GM19438 (cell line): ENCODE measurements around the gene SQSTM1.

ENCODE experiments used
- ATAC-seq: cut with Tn5 transposase; IDR thresholded peaks from one replicate; pipeline ENCODE4 v1.9.1; 2021; ENCODE audit warnings: low read depth; ENCODE audit not compliant: unreplicated experiment

Gene SQSTM1

DNA sequence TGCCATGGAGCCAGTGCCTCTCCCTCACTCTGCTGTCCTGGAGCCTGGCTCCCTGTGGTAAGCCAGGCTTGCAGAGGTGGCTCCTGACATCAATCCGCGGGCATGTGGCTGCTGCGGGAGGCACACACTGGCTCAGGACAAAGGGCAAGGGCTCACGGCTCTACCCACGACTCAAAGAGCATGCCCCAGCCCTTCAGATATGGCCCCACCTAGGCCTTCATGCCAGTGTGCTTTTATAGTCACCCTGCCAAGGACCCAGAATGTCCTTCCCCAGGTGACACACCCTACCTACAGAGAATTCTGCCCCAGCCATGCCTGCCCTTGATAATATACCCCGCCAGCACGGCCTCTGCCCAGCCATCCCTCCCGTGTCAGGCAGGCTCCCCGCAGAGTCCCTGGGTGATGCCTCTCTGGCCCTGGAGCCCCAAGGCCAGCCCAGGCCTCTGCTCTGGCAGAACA lies 15.6 kb upstream of the SQSTM1 start:
- no peak for ATAC-seq

- peak; percentile 29 for ATAC-seq
These were observed 15.0 kb upstream of the SQSTM1 start for GRCh38 chr5:179805529-179806249.

- peak; percentile 63 for ATAC-seq
These were observed 14.3 kb upstream of the SQSTM1 start, which contains the start of gene MGAT4B for GRCh38 chr5:179806250-179807048. Gene MGAT4B (minus strand): TSS chr5:179806866. CDS start chr5:179806583, 283 bp downstream.

- no peak for ATAC-seq
These were observed 8.4 kb upstream of the SQSTM1 start for GRCh38 chr5:179812135-179812825.

GRCh38 chr5:179812997-179813607 lies 7.6 kb upstream of the SQSTM1 start:
- no peak for ATAC-seq

- no peak for ATAC-seq
These were observed 6.6 kb upstream of the SQSTM1 start for GRCh38 chr5:179814090-179814489.

DNA sequence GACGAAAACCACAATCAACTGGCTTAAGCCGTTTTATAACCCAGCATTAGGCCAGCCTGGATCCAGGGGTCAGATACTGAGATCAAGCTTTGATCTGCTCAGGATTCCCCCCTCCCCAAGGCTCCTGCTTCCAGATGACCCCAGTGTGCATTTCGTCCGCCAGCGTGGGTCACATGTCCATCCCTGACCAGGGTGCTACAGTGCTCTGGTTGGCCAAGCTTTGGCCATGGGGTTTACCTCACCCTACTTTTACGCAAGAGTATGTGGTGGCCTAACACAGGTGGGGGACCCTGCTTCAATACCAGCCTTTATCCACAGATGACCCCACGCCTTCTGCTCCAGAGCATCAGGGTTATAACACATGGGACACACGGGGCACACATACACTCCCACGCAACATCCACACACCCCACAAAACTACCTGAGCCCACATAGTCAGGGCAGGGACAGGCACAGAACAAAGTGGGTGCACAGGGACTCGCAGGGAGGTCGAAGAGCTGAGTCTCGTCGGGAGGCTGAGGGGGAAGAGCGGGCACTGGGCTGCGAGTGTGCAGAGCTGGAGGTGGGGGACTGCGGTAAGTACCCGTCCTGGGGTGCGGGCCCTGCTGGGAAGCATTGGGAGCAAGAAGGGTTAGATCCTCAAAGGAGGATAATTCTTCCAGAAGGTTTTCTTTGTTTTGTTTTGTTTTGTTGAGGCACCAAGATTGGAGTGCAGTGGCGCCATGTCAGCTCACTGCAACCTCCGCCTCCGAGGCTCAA lies 5.0 kb upstream of the SQSTM1 start:
- no peak for ATAC-seq

- no peak for ATAC-seq
These were observed 4.3 kb upstream of the SQSTM1 start for GRCh38 chr5:179816401-179816795.

GRCh38 chr5:179816796-179817469 lies 3.8 kb upstream of the SQSTM1 start:
- ATAC-seq: no peak

- ATAC-seq: no peak
These were observed 3.2 kb upstream of the SQSTM1 start for GRCh38 chr5:179817470-179817840.

- ATAC-seq: no peak
These were observed 2.6 kb upstream of the SQSTM1 start for GRCh38 chr5:179817890-179818745.

DNA sequence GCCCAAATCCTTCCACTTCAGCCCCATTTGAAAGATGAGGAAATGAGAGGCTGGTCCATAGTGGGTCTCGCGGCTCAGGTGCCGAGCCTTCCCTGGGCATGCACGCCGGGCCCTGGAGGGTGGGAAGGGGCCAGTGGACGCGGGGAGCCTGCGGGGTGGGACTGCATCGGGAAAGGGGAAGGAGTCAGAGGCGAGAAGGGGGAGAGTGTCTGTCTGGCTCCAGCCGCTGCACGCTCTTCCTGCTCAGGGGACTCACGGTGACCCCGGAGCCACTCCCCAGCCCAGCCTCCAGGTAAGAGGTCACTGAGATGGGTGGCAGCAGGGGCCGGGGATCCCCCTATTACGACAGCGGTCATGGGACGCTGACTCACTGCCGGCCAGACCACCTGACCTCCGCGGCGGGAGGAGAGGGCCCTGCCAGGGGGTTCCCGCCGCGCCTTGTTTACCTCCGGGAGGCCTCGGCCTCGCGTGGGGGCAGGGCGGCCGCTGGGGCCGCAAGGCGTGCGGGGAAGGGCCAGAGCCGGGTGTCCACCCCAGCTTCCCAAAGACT lies 1.9 kb upstream of the SQSTM1 start:
- peak; percentile 52 for ATAC-seq

GRCh38 chr5:179819296-179820126 lies 1.2 kb upstream of the SQSTM1 start:
- ATAC-seq: peak; percentile 10

DNA sequence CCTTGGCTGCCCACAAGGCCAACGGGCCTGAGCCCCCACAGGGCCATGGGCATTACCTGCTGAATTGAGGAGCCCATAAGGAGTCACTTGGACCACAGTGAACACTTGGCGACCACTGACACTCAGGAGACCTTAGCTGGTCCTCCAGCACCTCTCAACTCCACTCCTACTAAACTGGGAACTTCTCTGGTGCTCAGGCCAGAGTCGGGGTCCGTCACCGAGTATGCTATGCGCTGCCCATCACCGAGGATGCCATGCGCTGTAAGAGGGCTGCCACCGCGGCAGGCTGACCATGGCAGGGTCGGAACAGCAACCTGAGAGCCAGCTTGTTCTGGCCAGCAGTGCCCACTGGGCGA lies 600 bp upstream of the SQSTM1 start:
- no peak for ATAC-seq

GRCh38 chr5:179821298-179822058 lies 773 bp downstream of the SQSTM1 start:
- peak; percentile 45 for ATAC-seq

DNA sequence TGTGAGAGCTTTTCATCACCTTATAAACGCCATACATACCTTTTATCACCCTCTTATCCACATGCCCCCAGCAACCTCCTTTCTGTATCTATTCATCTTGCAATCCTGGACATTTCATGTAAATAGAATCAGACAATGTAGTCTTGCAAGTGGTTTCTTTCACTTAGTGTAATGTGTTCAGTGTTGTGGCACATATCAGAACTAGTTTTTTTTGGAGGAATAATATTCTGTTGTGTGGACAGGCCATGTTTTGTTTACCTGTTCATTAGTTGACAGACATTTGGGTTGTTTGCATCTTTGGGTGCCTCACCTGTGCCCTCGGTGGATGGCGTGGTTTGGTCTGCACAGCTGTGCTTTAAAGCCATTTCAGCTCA lies 1.3 kb downstream of the SQSTM1 start:
- no peak for ATAC-seq

- ATAC-seq: no peak
These were observed 1.8 kb downstream of the SQSTM1 start for GRCh38 chr5:179822444-179822990.
